Kidney capillary endothelial cell (primary cell): Measurements from ENCODE around the gene KHDC1.
"Not testable (repeated sequence)": the region's sequence is repeated elsewhere in the genome, so short reads cannot be mapped to it uniquely, and the experiment has no call there.

Experiments
- DNase-seq: peaks from one replicate; pipeline ENCODE4 v3.0.0-alpha.2; 2018; ENCODE audit warnings: low spot score

KHDC1 gene

GRCh38 chr6:73262671-73263569, at the start of gene KHDC1:
TSS of gene KHDC1 (minus strand) at chr6:73263196. CDS start at chr6:73242517, 20,679 bp downstream.
- peak; percentile 61 for DNase-seq

GRCh38 chr6:73310503-73310845, 47.5 kb upstream of the KHDC1 start:
- not testable (repeated sequence) for DNase-seq

GRCh38 chr6:73309785-73310502, 46.9 kb upstream of the KHDC1 start:
- DNase-seq: peak; percentile 35

GRCh38 chr6:73309535-73309784, 46.5 kb upstream of the KHDC1 start:
- DNase-seq: no peak

- DNase-seq: peak; percentile 13
Measured at GRCh38 chr6:73308712-73309534, 45.9 kb upstream of the KHDC1 start.

- not testable (repeated sequence) for DNase-seq
Measured at GRCh38 chr6:73303773-73304172, 40.8 kb upstream of the KHDC1 start.

- DNase-seq: no peak
Measured at GRCh38 chr6:73302339-73302738, 39.3 kb upstream of the KHDC1 start.

- DNase-seq: no peak
Measured at GRCh38 chr6:73299151-73299971, 36.4 kb upstream of the KHDC1 start.

- no peak for DNase-seq
Measured at GRCh38 chr6:73293331-73293730, 30.3 kb upstream of the KHDC1 start.

- peak; percentile 67 for DNase-seq
Measured at GRCh38 chr6:73290435-73290834, 27.4 kb upstream of the KHDC1 start.

- no peak for DNase-seq
Measured at GRCh38 chr6:73286752-73287151, 23.8 kb upstream of the KHDC1 start.

GRCh38 chr6:73285674-73286283, 22.8 kb upstream of the KHDC1 start:
- DNase-seq: peak; percentile 47

GRCh38 chr6:73282871-73283270, 19.9 kb upstream of the KHDC1 start:
- peak; percentile 59 for DNase-seq

- DNase-seq: not testable (repeated sequence)
Measured at GRCh38 chr6:73281684-73282083, 18.7 kb upstream of the KHDC1 start.

GRCh38 chr6:73269296-73269695, 6.3 kb upstream of the KHDC1 start:
- not testable (repeated sequence) for DNase-seq

- not testable (repeated sequence) for DNase-seq
Measured at GRCh38 chr6:73268896-73269295, 5.9 kb upstream of the KHDC1 start.

- no peak for DNase-seq
Measured at GRCh38 chr6:73264446-73264845, 1.4 kb upstream of the KHDC1 start.

GRCh38 chr6:73263570-73263909, 544 bp upstream of the KHDC1 start:
- DNase-seq: no peak

GRCh38 chr6:73258721-73259120, 4.3 kb downstream of the KHDC1 start:
- no peak for DNase-seq

GRCh38 chr6:73254323-73254722, 8.7 kb downstream of the KHDC1 start:
- not testable (repeated sequence) for DNase-seq

- no peak for DNase-seq
Measured at GRCh38 chr6:73252703-73253102, 10.3 kb downstream of the KHDC1 start.
